ENCODE data around the gene TMEM131L.
A peak's percentile ranks its signal among the peaks of the same experiment; 100 is the strongest.
"Not testable (repeated sequence)": the region's sequence is repeated elsewhere in the genome, so short reads cannot be mapped to it uniquely, and the experiment has no call there.

TMEM131L gene

GRCh38 chr4:153594210-153594609, 128.1 kb downstream of the TMEM131L start:
- no peak overlapping the region for H3K4me3 ChIP-seq (ENCODE audit: control insufficient read depth in 1 of 7, extremely low read depth in 1 of 7, insufficient read depth in 4 of 7, low read depth in 2 of 7, low read length in 6 of 7)
- POLR2A ChIA-PET = no interaction called here
- no peak overlapping the region for H3K27ac ChIP-seq (ENCODE audit: insufficient read depth in 1 of 2, low read depth in 1 of 2, low read length in 2 of 2, poor library complexity in 1 of 2, severe bottlenecking in 2 of 2)
- no peaks in the 10 kb centered on the region for H3K9me3 ChIP-seq (ENCODE audit: control extremely low read depth in 1 of 5, control insufficient read depth in 4 of 5, insufficient read depth in 2 of 5, low read depth in 1 of 5, low read length in 4 of 5)
- no peaks in the 10 kb centered on the region for H3K27me3 ChIP-seq (replicated peaks in 2 of 5; ENCODE audit: control insufficient read depth in 4 of 5, insufficient read depth in 5 of 5, low read length in 4 of 5)
- no peaks in the 10 kb centered on the region for H3K4me1 ChIP-seq (ENCODE audit: control extremely low read depth in 1 of 4, control insufficient read depth in 4 of 4, insufficient read depth in 4 of 4, low read length in 3 of 4)
- peaks cover 16 to 75% (median 34%) of the 10 kb centered on the region in 4 experiments for H3K36me3 ChIP-seq (ENCODE audit: control insufficient read depth in 4 of 4, insufficient read depth in 4 of 4, low read length in 3 of 4)
- 100% methylated on average over 1 of the region's 2 CpGs for WGBS (ENCODE audit: insufficient coverage)
- no peak for DNase-seq
- CTCF ChIA-PET = interaction anchor here (1.1 to 1.2 kb wide), 2 partner anchors 9 to 23 kb away, joined by 3 read pairs; no protein-coding TSS in a partner anchor

GRCh38 chr4:153595894-153596601, 129.9 kb downstream of the TMEM131L start:
- Histone ChIP-seq H3K4me3 (ENCODE audit: control insufficient read depth in 1 of 7, extremely low read depth in 1 of 7, insufficient read depth in 4 of 7, low read depth in 2 of 7, low read length in 6 of 7) (no peak overlapping the region), H3K27ac (ENCODE audit: insufficient read depth in 1 of 2, low read depth in 1 of 2, low read length in 2 of 2, poor library complexity in 1 of 2, severe bottlenecking in 2 of 2) (no peak overlapping the region), H3K4me1 (ENCODE audit: control extremely low read depth in 1 of 4, control insufficient read depth in 4 of 4, insufficient read depth in 4 of 4, low read length in 3 of 4) (no peaks in the 10 kb centered on the region), H3K9me3 (ENCODE audit: control extremely low read depth in 1 of 5, control insufficient read depth in 4 of 5, insufficient read depth in 2 of 5, low read depth in 1 of 5, low read length in 4 of 5) (no peaks in the 10 kb centered on the region), H3K36me3 (ENCODE audit: control insufficient read depth in 4 of 4, insufficient read depth in 4 of 4, low read length in 3 of 4) (peaks cover 19 to 71% (median 33%) of the 10 kb centered on the region in 4 experiments), H3K27me3 (replicated peaks in 2 of 5; ENCODE audit: control insufficient read depth in 4 of 5, insufficient read depth in 5 of 5, low read length in 4 of 5) (no peaks in the 10 kb centered on the region)
- 100% methylated on average over 2 of the region's 6 CpGs for WGBS (ENCODE audit: insufficient coverage)
- POLR2A ChIA-PET = no interaction called here
- CTCF ChIA-PET = interaction anchor here (1.1 kb wide), 1 partner anchor 15 kb away, joined by 3 read pairs; no protein-coding TSS in a partner anchor
- no peak for DNase-seq

- no peaks in the 10 kb centered on the region for H3K27me3 ChIP-seq (replicated peaks in 2 of 5; ENCODE audit: control insufficient read depth in 4 of 5, insufficient read depth in 5 of 5, low read length in 4 of 5)
- no peaks in the 10 kb centered on the region for H3K9me3 ChIP-seq (ENCODE audit: control extremely low read depth in 1 of 5, control insufficient read depth in 4 of 5, insufficient read depth in 2 of 5, low read depth in 1 of 5, low read length in 4 of 5)
- H3K4me1 ChIP-seq (ENCODE audit: control extremely low read depth in 1 of 4, control insufficient read depth in 4 of 4, insufficient read depth in 4 of 4, low read length in 3 of 4) = no peaks in the 10 kb centered on the region
- H3K4me3 ChIP-seq (ENCODE audit: control insufficient read depth in 1 of 7, extremely low read depth in 1 of 7, insufficient read depth in 4 of 7, low read depth in 2 of 7, low read length in 6 of 7) = no peak overlapping the region
- ChIA-PET POLR2A (no interaction called here), CTCF (interaction anchor here (1.4 kb wide), 1 partner anchor 9 kb away, joined by 3 read pairs; no protein-coding TSS in a partner anchor)
- DNase-seq = no peak
- peaks cover 20 to 71% (median 46%) of the 10 kb centered on the region in 4 experiments for H3K36me3 ChIP-seq (ENCODE audit: control insufficient read depth in 4 of 4, insufficient read depth in 4 of 4, low read length in 3 of 4)
- 96% methylated on average over 3 of the region's 3 CpGs for WGBS (ENCODE audit: insufficient coverage)
- H3K27ac ChIP-seq (ENCODE audit: insufficient read depth in 1 of 2, low read depth in 1 of 2, low read length in 2 of 2, poor library complexity in 1 of 2, severe bottlenecking in 2 of 2) = no peak overlapping the region
Observed at GRCh38 chr4:153602758-153603157, 136.6 kb downstream of the TMEM131L start.

GRCh38 chr4:153603258-153603657, 137.1 kb downstream of the TMEM131L start:
- H3K27ac ChIP-seq (ENCODE audit: insufficient read depth in 1 of 2, low read depth in 1 of 2, low read length in 2 of 2, poor library complexity in 1 of 2, severe bottlenecking in 2 of 2) = no peak overlapping the region
- no peaks in the 10 kb centered on the region for H3K9me3 ChIP-seq (ENCODE audit: control extremely low read depth in 1 of 5, control insufficient read depth in 4 of 5, insufficient read depth in 2 of 5, low read depth in 1 of 5, low read length in 4 of 5)
- CTCF ChIA-PET = interaction anchor here (1.4 kb wide), 1 partner anchor 10 kb away, joined by 3 read pairs; no protein-coding TSS in a partner anchor
- no peaks in the 10 kb centered on the region for H3K27me3 ChIP-seq (replicated peaks in 2 of 5; ENCODE audit: control insufficient read depth in 4 of 5, insufficient read depth in 5 of 5, low read length in 4 of 5)
- POLR2A ChIA-PET = no interaction called here
- peaks cover 20 to 68% (median 44%) of the 10 kb centered on the region in 4 experiments for H3K36me3 ChIP-seq (ENCODE audit: control insufficient read depth in 4 of 4, insufficient read depth in 4 of 4, low read length in 3 of 4)
- WGBS (ENCODE audit: insufficient coverage) = no CpG with 5 or more reads among the region's 2 CpGs
- H3K4me1 ChIP-seq (ENCODE audit: control extremely low read depth in 1 of 4, control insufficient read depth in 4 of 4, insufficient read depth in 4 of 4, low read length in 3 of 4) = no peaks in the 10 kb centered on the region
- H3K4me3 ChIP-seq (ENCODE audit: control insufficient read depth in 1 of 7, extremely low read depth in 1 of 7, insufficient read depth in 4 of 7, low read depth in 2 of 7, low read length in 6 of 7) = no peak overlapping the region
- DNase-seq = no peak

- DNase-seq = no peak
- H3K9me3 ChIP-seq (ENCODE audit: control extremely low read depth in 1 of 5, control insufficient read depth in 4 of 5, insufficient read depth in 2 of 5, low read depth in 1 of 5, low read length in 4 of 5) = no peaks in the 10 kb centered on the region
- peaks cover 20 to 64% (median 42%) of the 10 kb centered on the region in 4 experiments for H3K36me3 ChIP-seq (ENCODE audit: control insufficient read depth in 4 of 4, insufficient read depth in 4 of 4, low read length in 3 of 4)
- 100% methylated on average over 3 of the region's 3 CpGs for WGBS (ENCODE audit: insufficient coverage)
- H3K4me3 ChIP-seq (ENCODE audit: control insufficient read depth in 1 of 7, extremely low read depth in 1 of 7, insufficient read depth in 4 of 7, low read depth in 2 of 7, low read length in 6 of 7) = no peak overlapping the region
- no peaks in the 10 kb centered on the region for H3K4me1 ChIP-seq (ENCODE audit: control extremely low read depth in 1 of 4, control insufficient read depth in 4 of 4, insufficient read depth in 4 of 4, low read length in 3 of 4)
- POLR2A ChIA-PET = no interaction called here
- CTCF ChIA-PET = interaction anchor here (1.0 kb wide), 1 partner anchor 13 kb away, joined by 3 read pairs; no protein-coding TSS in a partner anchor
- no peak overlapping the region for H3K27ac ChIP-seq (ENCODE audit: insufficient read depth in 1 of 2, low read depth in 1 of 2, low read length in 2 of 2, poor library complexity in 1 of 2, severe bottlenecking in 2 of 2)
- H3K27me3 ChIP-seq (replicated peaks in 2 of 5; ENCODE audit: control insufficient read depth in 4 of 5, insufficient read depth in 5 of 5, low read length in 4 of 5) = no peaks in the 10 kb centered on the region
Observed at GRCh38 chr4:153603835-153604234, 137.7 kb downstream of the TMEM131L start.

- CTCF ChIA-PET; H3K4me3 ChIP-seq (ENCODE audit: control insufficient read depth in 1 of 7, extremely low read depth in 1 of 7, insufficient read depth in 4 of 7, low read depth in 2 of 7, low read length in 6 of 7); H3K4me1 ChIP-seq (ENCODE audit: control extremely low read depth in 1 of 4, control insufficient read depth in 4 of 4, insufficient read depth in 4 of 4, low read length in 3 of 4); H3K27me3 ChIP-seq (replicated peaks in 2 of 5; ENCODE audit: control insufficient read depth in 4 of 5, insufficient read depth in 5 of 5, low read length in 4 of 5); H3K27ac ChIP-seq (ENCODE audit: insufficient read depth in 1 of 2, low read depth in 1 of 2, low read length in 2 of 2, poor library complexity in 1 of 2, severe bottlenecking in 2 of 2); H3K9me3 ChIP-seq (ENCODE audit: control extremely low read depth in 1 of 5, control insufficient read depth in 4 of 5, insufficient read depth in 2 of 5, low read depth in 1 of 5, low read length in 4 of 5); POLR2A ChIA-PET: not testable (repeated sequence)
- peaks cover 14 to 54% (median 35%) of the 10 kb centered on the region in 4 experiments for H3K36me3 ChIP-seq (ENCODE audit: control insufficient read depth in 4 of 4, insufficient read depth in 4 of 4, low read length in 3 of 4)
- DNase-seq = peak in 1 of 3 donors; percentile 6
- no CpG with 5 or more reads among the region's 2 CpGs for WGBS (ENCODE audit: insufficient coverage)
Observed at GRCh38 chr4:153609070-153609469, 142.9 kb downstream of the TMEM131L start.

- no peak overlapping the region for H3K4me3 ChIP-seq (ENCODE audit: control insufficient read depth in 1 of 7, extremely low read depth in 1 of 7, insufficient read depth in 4 of 7, low read depth in 2 of 7, low read length in 6 of 7)
- no peak overlapping the region for H3K27ac ChIP-seq (ENCODE audit: insufficient read depth in 1 of 2, low read depth in 1 of 2, low read length in 2 of 2, poor library complexity in 1 of 2, severe bottlenecking in 2 of 2)
- 83% methylated on average over 2 of the region's 5 CpGs for WGBS (ENCODE audit: insufficient coverage)
- peaks cover 0 to 2% (median 0%) of the 10 kb centered on the region in 5 experiments for H3K9me3 ChIP-seq (ENCODE audit: control extremely low read depth in 1 of 5, control insufficient read depth in 4 of 5, insufficient read depth in 2 of 5, low read depth in 1 of 5, low read length in 4 of 5)
- no peaks in the 10 kb centered on the region for H3K27me3 ChIP-seq (replicated peaks in 2 of 5; ENCODE audit: control insufficient read depth in 4 of 5, insufficient read depth in 5 of 5, low read length in 4 of 5)
- ChIA-PET POLR2A (no interaction called here), CTCF (interaction anchor here (0.8 kb wide), 1 partner anchor 15 kb away, joined by 3 read pairs; no protein-coding TSS in a partner anchor)
- no peaks in the 10 kb centered on the region for H3K4me1 ChIP-seq (ENCODE audit: control extremely low read depth in 1 of 4, control insufficient read depth in 4 of 4, insufficient read depth in 4 of 4, low read length in 3 of 4)
- DNase-seq = no peak
- peaks cover 22 to 57% (median 40%) of the 10 kb centered on the region in 4 experiments for H3K36me3 ChIP-seq (ENCODE audit: control insufficient read depth in 4 of 4, insufficient read depth in 4 of 4, low read length in 3 of 4)
Observed at GRCh38 chr4:153610623-153611376, 144.6 kb downstream of the TMEM131L start.
